Measurements from ENCODE around the gene SULT1E1. TPM values are rescaled to one million over a fixed set of nuclear protein-coding genes. Genes with fewer than 3 reads are reported as not detected.

Gene SULT1E1
- total and polyA plus RNA-seq, 12 donors = not detected

GRCh38 chr4:69881173-69881773, 21.3 kb upstream of the SULT1E1 start:
- H3K27ac ChIP-seq = no peak overlapping the region
- no peaks in the 10 kb centered on the region for H3K27me3 ChIP-seq
- H3K36me3 ChIP-seq = no peaks in the 10 kb centered on the region
- H3K9me3 ChIP-seq = no peaks in the 10 kb centered on the region
- no peaks in the 10 kb centered on the region for H3K4me1 ChIP-seq
- H3K4me3 ChIP-seq = no peak overlapping the region
- DNase-seq = peak in 1 of 2 donors; percentile 3
- intact Hi-C loops (cut with DNase I) = loop anchor here in 6 of 10 donors (2.0 to 10.0 kb wide), 3 partner anchors 186 to 192 kb away; no protein-coding TSS in a partner anchor
- peak in 3 of 8 donors; percentile 49 to 70 (median 59) for ATAC-seq
- peak in 8 of 9 donors; percentile 14 to 72 (median 58) for TF ChIP-seq CTCF (IDR thresholded peaks at IDR 0.05)

- 78 to 80% methylated on average over 2 of the region's 2 CpGs for WGBS, 2 donors
- Histone ChIP-seq H3K4me3 (no peak overlapping the region), H3K9me3 (no peaks in the 10 kb centered on the region), H3K27me3 (no peaks in the 10 kb centered on the region), H3K27ac (no peak overlapping the region), H3K4me1 (no peaks in the 10 kb centered on the region), H3K36me3 (no peaks in the 10 kb centered on the region)
- ATAC-seq = no peak
- DNase-seq = no peak
- TF ChIP-seq CTCF (IDR thresholded peaks at IDR 0.05) = no peak
- intact Hi-C loops (cut with DNase I) = loop anchor here in 2 of 10 donors (5.0 to 10.0 kb wide), 2 partner anchors 193 to 624 kb away; no protein-coding TSS in a partner anchor
These were observed 18.3 kb upstream of the SULT1E1 start for GRCh38 chr4:69878250-69878649.

- no peak for ATAC-seq
- Histone ChIP-seq H3K4me1 (no peaks in the 10 kb centered on the region), H3K27ac (no peak overlapping the region), H3K27me3 (no peaks in the 10 kb centered on the region), H3K9me3 (no peaks in the 10 kb centered on the region), H3K4me3 (no peak overlapping the region), H3K36me3 (no peaks in the 10 kb centered on the region)
- no peak for TF ChIP-seq CTCF (IDR thresholded peaks at IDR 0.05)
- WGBS, 2 donors = 42 to 54% methylated on average over 2 of the region's 2 CpGs
- intact Hi-C loops (cut with DNase I) = loop anchor here in 2 of 10 donors (5.0 to 10.0 kb wide), 2 partner anchors 193 to 625 kb away; no protein-coding TSS in a partner anchor
- DNase-seq = no peak
These were observed 17.5 kb upstream of the SULT1E1 start for GRCh38 chr4:69877453-69877852.

- intact Hi-C loops (cut with DNase I) = loop anchor here in 2 of 10 donors (5.0 to 10.0 kb wide), 2 partner anchors 191 to 626 kb away; no protein-coding TSS in a partner anchor
- no peak overlapping the region for H3K4me3 ChIP-seq
- no peaks in the 10 kb centered on the region for H3K4me1 ChIP-seq
- H3K36me3 ChIP-seq = no peaks in the 10 kb centered on the region
- H3K27me3 ChIP-seq = no peaks in the 10 kb centered on the region
- 79 to 81% methylated on average over 3 of the region's 3 CpGs for WGBS, 2 donors
- no peak for DNase-seq
- no peak for ATAC-seq
- no peak overlapping the region for H3K27ac ChIP-seq
- TF ChIP-seq CTCF (IDR thresholded peaks at IDR 0.05) = no peak
- H3K9me3 ChIP-seq = no peaks in the 10 kb centered on the region
These were observed 16.1 kb upstream of the SULT1E1 start for GRCh38 chr4:69876071-69876470.

Data from heart right ventricle (tissue), 16 donors.